Heart right ventricle (tissue), 16 donors: Measurements from ENCODE around the gene NME3. TPM values are rescaled to one million over a fixed set of nuclear protein-coding genes. Genes with fewer than 3 reads are reported as not detected.

Experiments
- ATAC-seq, 8 donors: fragments of 200-7000 bp; cut with Tn5 transposase; one replicate each; pipeline ENCODE4 v1.9.1; 2020; ENCODE audit warnings: mild to moderate bottlenecking in 8 of 8, moderate library complexity in 8 of 8, moderate number of reproducible peaks in 1 of 8
- DNase-seq, 2 donors: peaks; one replicate each; pipeline ENCODE4 v3.0.0-alpha.2; 2020
- H3K27ac ChIP-seq, 10 donors: fragments of 200-600 bp; sonication (generic) in 2 of 10; one replicate each; pipeline versions ENCODE4 v1.5.0 to v1.8.0; 2020 to 2022; ENCODE audit warnings: mild to moderate bottlenecking in 3 of 10
- H3K27me3 ChIP-seq, 7 donors: fragments of 200-600 bp; one replicate each; pipeline ENCODE4 v1.8.0; 2021 to 2022; ENCODE audit warnings: mild to moderate bottlenecking in 2 of 7
- H3K36me3 ChIP-seq, 9 donors: fragments of 200-600 bp; sonication (generic) in 1 of 9; one replicate each; pipeline versions ENCODE4 v1.5.0 to v1.8.0; 2020 to 2022; ENCODE audit warnings: mild to moderate bottlenecking in 2 of 9
- H3K4me1 ChIP-seq, 9 donors: fragments of 200-600 bp; sonication (generic) in 1 of 9; one replicate each; pipeline versions ENCODE4 v1.5.0 to v1.8.0; 2020 to 2022; ENCODE audit warnings: mild to moderate bottlenecking in 4 of 9
- H3K4me3 ChIP-seq, 10 donors: fragments of 200-600 bp; sonication (generic) in 2 of 10; one replicate each; pipeline versions ENCODE4 v1.5.0 to v1.8.0; 2020 to 2022; ENCODE audit warnings: mild to moderate bottlenecking in 7 of 10, moderate library complexity in 2 of 10
- H3K9me3 ChIP-seq, 11 donors: fragments of 200-600 bp in 10 of 11; sonication (generic) in 2 of 11; one replicate each; pipeline versions ENCODE4 v1.5.0 to v1.8.0; 2013 to 2022; ENCODE audit warnings: mild to moderate bottlenecking in 2 of 11, control low read depth in 1 of 11, moderate library complexity in 1 of 11
- CTCF ChIP-seq, 9 donors: fragments of 200-600 bp; sonication (generic) in 2 of 9; IDR thresholded peaks; one replicate each; pipeline versions ENCODE4 v1.5.0 to v1.8.0; 2021 to 2022; ENCODE audit warnings: antibody characterized with exemption in 9 of 9, mild to moderate bottlenecking in 5 of 9, moderate library complexity in 1 of 9
- WGBS, 2 donors: extraction: QIAGEN DNeasy Blood & Tissue Kit; methylation state at CpG; one replicate each; pipeline ENCODE4 v1.1.7; 2013; ENCODE audit warnings: inconsistent platforms in 1 of 2; 5-methylcytosine and 5-hydroxymethylcytosine counted together
- intact Hi-C, 10 donors: fragments of 100-400 bp; cut with DNase I; formaldehyde crosslinking; loops; one replicate each; pipeline versions ENCODE4 v1.11.1 to v1.14.2; 2022
- polyA plus RNA-seq, 2 donors: library from polyadenylated mRNA; stranded (reverse); fragments of 200-250 nt; gene quantifications; one replicate each; pipeline ENCODE4 v1.2.3, GENCODE V29; 2013
- total RNA-seq, 10 donors: library from RNA; stranded (reverse); fragmentation: NEBNext Ultra II Directional in 3 of 10; extraction: Animal tissue kit (Norgen Biotek cat#: 25700) in 3 of 10; gene quantifications; one replicate each; pipeline versions ENCODE4 v1.2.1 to v1.2.4, GENCODE V29; 2021 to 2023
- donor health status: Arrhythmogenic right ventricular cardiomyopathy.
- donor health status: ischemic (EF 13 %, LVEDD 7.1; RV severe dilation, severe dysfunction).
- donor health status: healthy with polysubstance abuse.
- donor health status: DM: no; HTN: yes; CAD: no.
- donor health status: DM: no; HTN: no; CAD: no.
- donor health status: ischemic (EF 25% LVEDD 6.9; RV normal size, moderate dysfunction).
- donor health status: ischemic (EF 25% LVEDD 5.7; RV mildly dilated, moderate dysfunction).
- donor health status: healthy.
- donor health status: DM: yes; HTN: yes; CAD: no.
- donor health status: Ischemic cardiomyopathy.
- donor health status: ischemic (EF 35%, LVEDD 5.7; RV mildly dilated, moderate dysfunction).
- donor health status: nonischemic (EF 11% LVEDD 7.7; RV severe dilation, severe dysfunction).
- donor health status: DM: yes; HTN: yes; CAD: no.
- donor health status: PGD.
- donor health status: ischemic (EF 29% LVEDD 5.4; RV normal size, mild dysfunction).
- donor health status: nonischemic (EF 23%, LVEDD 6.1; RV moderate dilation, normal function).

NME3 gene
- total and polyA plus RNA-seq, 12 donors, result 21.8 to 176 (median 31.6) TPM

- Histone ChIP-seq H3K27ac (peak overlapping the region in 1 of 10 donors; percentile 39), H3K27me3 (no peaks in the 10 kb centered on the region), H3K9me3 (no peaks in the 10 kb centered on the region), H3K4me3 (no peak overlapping the region), H3K36me3 (peaks cover 0 to 60% (median 37%) of the 10 kb centered on the region in 9 donors), H3K4me1 (peaks cover 20 to 35% (median 26%) of the 10 kb centered on the region in 9 donors)
- no peak for TF ChIP-seq CTCF (IDR thresholded peaks at IDR 0.05)
- 81 to 83% methylated on average over 25 to 26 of the region's 26 CpGs for WGBS, 2 donors
- ATAC-seq, result peak in 1 of 8 donors; percentile 0
- DNase-seq, result no peak
- intact Hi-C loops, result loop anchor here in 1 of 10 donors (5.0 kb wide), 1 partner anchor 62 kb away; the partner anchor contains the start of gene MAPK8IP3
Measured at GRCh38 chr16:1768767-1769401, 2.5 kb downstream of the NME3 start.

GRCh38 chr16:1768061-1768766 lies 3.1 kb downstream of the NME3 start:
- Histone ChIP-seq H3K4me3 (no peak overlapping the region), H3K9me3 (no peaks in the 10 kb centered on the region), H3K27me3 (no peaks in the 10 kb centered on the region), H3K4me1 (peaks cover 18 to 29% (median 23%) of the 10 kb centered on the region in 9 donors), H3K27ac (no peak overlapping the region), H3K36me3 (peaks cover 0 to 66% (median 37%) of the 10 kb centered on the region in 9 donors)
- no peak for ATAC-seq
- 86 to 87% methylated on average over 41 of the region's 41 CpGs for WGBS, 2 donors
- no peak for DNase-seq
- intact Hi-C loops, result loop anchor here in 1 of 10 donors (5.0 kb wide), 1 partner anchor 61 kb away; the partner anchor contains the start of gene MAPK8IP3
- no peak for TF ChIP-seq CTCF (IDR thresholded peaks at IDR 0.05)

GRCh38 chr16:1767116-1767994 lies 4.0 kb downstream of the NME3 start:
- peaks cover 17 to 25% (median 22%) of the 10 kb centered on the region in 9 donors for H3K4me1 ChIP-seq
- no peak for TF ChIP-seq CTCF (IDR thresholded peaks at IDR 0.05)
- 93 to 94% methylated on average over 42 of the region's 42 CpGs for WGBS, 2 donors
- H3K4me3 ChIP-seq, result no peak overlapping the region
- H3K9me3 ChIP-seq, result no peaks in the 10 kb centered on the region
- no peak overlapping the region for H3K27ac ChIP-seq
- ATAC-seq, result no peak
- DNase-seq, result no peak
- intact Hi-C loops, result loop anchor here in 1 of 10 donors (5.0 kb wide), 1 partner anchor 60 kb away; the partner anchor contains the start of gene MAPK8IP3
- peaks cover 0 to 74% (median 41%) of the 10 kb centered on the region in 9 donors for H3K36me3 ChIP-seq
- no peaks in the 10 kb centered on the region for H3K27me3 ChIP-seq

GRCh38 chr16:1766701-1767100 lies 4.6 kb downstream of the NME3 start:
- WGBS, 2 donors, result 89 to 92% methylated on average over 18 of the region's 18 CpGs

More at GRCh38 chr16:1766701-1767100, 4.6 kb downstream of the NME3 start:
- no peaks in the 10 kb centered on the region for H3K9me3 ChIP-seq
- H3K27ac ChIP-seq, result no peak overlapping the region
- ATAC-seq, result no peak
- intact Hi-C loops, result loop anchor here in 1 of 10 donors (5.0 kb wide), 1 partner anchor 59 kb away; the partner anchor contains the start of gene MAPK8IP3
- peaks cover 0 to 81% (median 48%) of the 10 kb centered on the region in 9 donors for H3K36me3 ChIP-seq
- no peak for TF ChIP-seq CTCF (IDR thresholded peaks at IDR 0.05)
- no peaks in the 10 kb centered on the region for H3K27me3 ChIP-seq
- DNase-seq, result no peak
- no peak overlapping the region for H3K4me3 ChIP-seq
- peaks cover 11 to 19% (median 16%) of the 10 kb centered on the region in 9 donors for H3K4me1 ChIP-seq
